GM19468 (cell line): ENCODE results near the gene EMX1.

Experiments used
- ATAC-seq: cut with Tn5 transposase; IDR thresholded peaks from one replicate; pipeline ENCODE4 v1.9.1; 2021; ENCODE audit warnings: mild to moderate bottlenecking, moderate library complexity, moderate number of reproducible peaks; ENCODE audit not compliant: unreplicated experiment; ENCODE audit errors: extremely low read depth

EMX1 gene

GRCh38 chr2:72923833-72924352, 6.6 kb downstream of the EMX1 start:
- ATAC-seq = no peak

- ATAC-seq = peak; percentile 47
These were observed 7.3 kb downstream of the EMX1 start for GRCh38 chr2:72924353-72925240.

GRCh38 chr2:72925328-72925943, 8.1 kb downstream of the EMX1 start:
- no peak for ATAC-seq

- ATAC-seq = no peak
These were observed 9.0 kb downstream of the EMX1 start for GRCh38 chr2:72926368-72926767.

GRCh38 chr2:72926811-72927465, 9.6 kb downstream of the EMX1 start:
- no peak for ATAC-seq

- no peak for ATAC-seq
These were observed 10.6 kb downstream of the EMX1 start for GRCh38 chr2:72927619-72928550.

- no peak for ATAC-seq
These were observed 11.7 kb downstream of the EMX1 start for GRCh38 chr2:72929010-72929409.

GRCh38 chr2:72931280-72931910, 14.1 kb downstream of the EMX1 start:
- no peak for ATAC-seq

- no peak for ATAC-seq
These were observed 14.9 kb downstream of the EMX1 start for GRCh38 chr2:72932045-72932740.

- ATAC-seq = no peak
These were observed 15.5 kb downstream of the EMX1 start for GRCh38 chr2:72932805-72933204.

- ATAC-seq = no peak
These were observed 15.9 kb downstream of the EMX1 start for GRCh38 chr2:72933207-72933606.

- ATAC-seq = no peak
These were observed 16.4 kb downstream of the EMX1 start for GRCh38 chr2:72933646-72934151.

GRCh38 chr2:72934683-72935610, 17.6 kb downstream of the EMX1 start:
- ATAC-seq = peak; percentile 44

- no peak for ATAC-seq
These were observed 18.3 kb downstream of the EMX1 start for GRCh38 chr2:72935611-72935957.

GRCh38 chr2:72936660-72937355, 19.5 kb downstream of the EMX1 start:
- no peak for ATAC-seq

GRCh38 chr2:72937356-72937669, 20.0 kb downstream of the EMX1 start:
- ATAC-seq = no peak

- no peak for ATAC-seq
These were observed 21.1 kb downstream of the EMX1 start for GRCh38 chr2:72938455-72938854.
